ENCODE data around the gene BAD.

- TF ChIP-seq CTCF (optimal IDR thresholded peaks at IDR 0.05 in 1 of 3, IDR thresholded peaks at IDR 0.05 in 1 of 3, conservative IDR thresholded peaks at IDR 0.05 in 1 of 3; ENCODE audit: extremely low read depth in 1 of 3, insufficient read depth in 2 of 3, low read length in 3 of 3) (no peak), EZH2 (IDR thresholded peaks at IDR 0.05; ENCODE audit: low read length) (peak; percentile 32)
These were observed 6.1 kb upstream of the BAD start for GRCh38 chr11:64290352-64291261.

All from keratinocyte (primary cell).